IMR-90 (cell line): ENCODE results near the gene CSNK2B. TPM values are rescaled to one million over a fixed set of nuclear protein-coding genes. Genes with fewer than 3 reads are reported as not detected.

Experiments used
- ATAC-seq: fragments of 200-7000 bp; cut with Tn5 transposase; 2 replicates; pipeline ENCODE4 v1.9.1; 2020; ENCODE audit warnings: low read depth, mild to moderate bottlenecking, moderate library complexity
- BruUV-seq: library from RNA; stranded (reverse); fragments of 400-500 nt; replicated peaks from 2 replicates; lab custom pipeline; 2021; lab: Mats Ljungman, UMichigan
- CTCF ChIA-PET: fragments of 300-600 bp; formaldehyde crosslinking; extraction: SDS; loops from one replicate; lab custom pipeline; 2021; ENCODE audit warnings: antibody characterized with exemption; lab: Yijun Ruan, JAX
- POLR2A ChIA-PET: fragments of 300-600 bp; sonication (Branson Sonifier 250); formaldehyde crosslinking; loops from one replicate; lab custom pipeline; 2022; ENCODE audit warnings: antibody characterized with exemption; ENCODE audit not compliant: unreplicated experiment; lab: Charles Lee
- DNase-seq: peaks from one replicate; pipeline ENCODE4 v3.0.0; 2013
- H2AFZ ChIP-seq: replicated peaks from 2 replicates; pipeline ENCODE3; 2013; ENCODE audit warnings: low read length, mild to moderate bottlenecking; ENCODE audit not compliant: poor library complexity
- H2AK5ac ChIP-seq: 2 replicates; pipeline ENCODE4 v1.6.1; 2013; ENCODE audit warnings: low read depth, low read length, inconsistent platforms
- H2AK9ac ChIP-seq: replicated peaks from 2 replicates; pipeline ENCODE3; 2013; ENCODE audit warnings: mild to moderate bottlenecking, low read depth, low read length, moderate library complexity; ENCODE audit not compliant: poor library complexity
- H2BK120ac ChIP-seq: 2 replicates; pipeline ENCODE4 v1.6.1; 2013; ENCODE audit warnings: low read depth, low read length, inconsistent platforms
- H2BK15ac ChIP-seq: 3 replicates; pipeline ENCODE4 v1.6.1; 2013; ENCODE audit warnings: low read depth, low read length, inconsistent platforms
- H2BK20ac ChIP-seq: 2 replicates; pipeline ENCODE4 v1.6.1; 2013; ENCODE audit warnings: low read depth, mild to moderate bottlenecking, inconsistent platforms, low read length, moderate library complexity
- H2BK5ac ChIP-seq: 2 replicates; pipeline ENCODE4 v1.6.1; 2013; ENCODE audit warnings: mild to moderate bottlenecking, low read depth, low read length, inconsistent platforms; ENCODE audit not compliant: poor library complexity, severe bottlenecking
- H3K14ac ChIP-seq: replicated peaks from 2 replicates; pipeline ENCODE4 v1.6.1; 2013; ENCODE audit warnings: low read depth, low read length, inconsistent platforms
- H3K18ac ChIP-seq: 2 replicates; pipeline ENCODE4 v1.6.1; 2013; ENCODE audit warnings: low read depth, low read length, control low read depth
- H3K23ac ChIP-seq: 2 replicates; pipeline ENCODE4 v1.6.1; 2013; ENCODE audit warnings: low read depth, low read length, inconsistent platforms
- H3K27ac ChIP-seq: 2 replicates; pipeline ENCODE4 v1.5.1; 2013; ENCODE audit warnings: mild to moderate bottlenecking, control low read depth, low read length; ENCODE audit not compliant: insufficient read depth
- H3K27me3 ChIP-seq: 2 replicates; pipeline ENCODE4 v1.6.1; 2013; ENCODE audit warnings: low read length; ENCODE audit not compliant: control insufficient read depth, insufficient read depth
- H3K36me3 ChIP-seq: 2 replicates; pipeline ENCODE4 v1.6.1; 2013; ENCODE audit warnings: low read length, mixed read lengths; ENCODE audit not compliant: control insufficient read depth, insufficient read depth
- H3K4ac ChIP-seq: 2 replicates; pipeline ENCODE4 v1.6.1; 2013; ENCODE audit warnings: low read depth, low read length, inconsistent platforms
- H3K4me1 ChIP-seq: 2 replicates; pipeline ENCODE4 v1.6.1; 2013; ENCODE audit warnings: low read length, mixed read lengths; ENCODE audit not compliant: control insufficient read depth, insufficient read depth
- H3K4me2 ChIP-seq: 2 replicates; pipeline ENCODE4 v1.6.1; 2013; ENCODE audit warnings: low read depth, mild to moderate bottlenecking, control low read depth, low read length, moderate library complexity
- H3K4me3 ChIP-seq: 2 replicates; pipeline ENCODE4 v1.5.1; 2013; ENCODE audit warnings: low read depth, mild to moderate bottlenecking, control low read depth, low read length, moderate library complexity; ENCODE audit not compliant: insufficient read depth
- H3K56ac ChIP-seq: 2 replicates; pipeline ENCODE4 v1.6.1; 2013; ENCODE audit warnings: low read length, inconsistent platforms; ENCODE audit not compliant: insufficient read depth; ENCODE audit errors: extremely low read depth
- H3K79me1 ChIP-seq, 2 experiments: 2 replicates each; pipeline ENCODE4 v1.6.1; 2013; ENCODE audit warnings: low read length in 2 of 2, inconsistent platforms in 1 of 2, low read depth in 1 of 2
- H3K9ac ChIP-seq: 2 replicates; pipeline ENCODE4 v1.6.1; 2013; ENCODE audit warnings: low read depth, low read length, control low read depth
- H3K9me1 ChIP-seq: 2 replicates; pipeline ENCODE4 v1.6.1; 2013; ENCODE audit warnings: low read length, inconsistent platforms; ENCODE audit not compliant: insufficient read depth
- H3K9me3 ChIP-seq: 2 replicates; pipeline ENCODE4 v1.6.1; 2013; ENCODE audit warnings: low read length; ENCODE audit not compliant: control insufficient read depth, insufficient read depth
- H4K20me1 ChIP-seq: 2 replicates; pipeline ENCODE4 v1.6.1; 2013; ENCODE audit warnings: low read length, inconsistent platforms; ENCODE audit not compliant: insufficient read depth
- H4K5ac ChIP-seq: 2 replicates; pipeline ENCODE4 v1.6.1; 2013; ENCODE audit warnings: mild to moderate bottlenecking, low read depth, low read length, control low read depth
- H4K8ac ChIP-seq, 2 experiments: 2 replicates each; pipeline ENCODE4 v1.6.1; 2013; ENCODE audit warnings: low read depth in 2 of 2, low read length in 2 of 2, control low read depth in 1 of 2, inconsistent platforms in 1 of 2
- H4K91ac ChIP-seq: 2 replicates; pipeline ENCODE4 v1.6.1; 2013; ENCODE audit warnings: low read depth, low read length, inconsistent platforms; ENCODE audit not compliant: insufficient read depth
- BHLHE40 ChIP-seq: fragments of 150-350 bp; IDR thresholded peaks from 2 replicates; pipeline ENCODE4 v1.6.1; 2016; ENCODE audit warnings: mild to moderate bottlenecking, low read depth, low read length
- CEBPB ChIP-seq: IDR thresholded peaks from 2 replicates; pipeline ENCODE4 v1.6.1; 2012; ENCODE audit warnings: low read depth, low read length, improper control_type of control experiment
- CHD1 ChIP-seq: IDR thresholded peaks from 2 replicates; pipeline ENCODE4 v1.6.1; 2012; ENCODE audit warnings: low read depth, low read length, improper control_type of control experiment
- ELK1 ChIP-seq: fragments of 150-350 bp; IDR thresholded peaks from 2 replicates; pipeline ENCODE4 v1.6.1; 2016; ENCODE audit warnings: low read depth, mild to moderate bottlenecking, low read length, moderate library complexity, borderline replicate concordance
- FOS ChIP-seq: fragments of 150-350 bp; IDR thresholded peaks from 2 replicates; pipeline ENCODE4 v1.6.1; 2016; ENCODE audit warnings: low read depth, low read length
- MAZ ChIP-seq: IDR thresholded peaks from 2 replicates; pipeline ENCODE4 v1.6.1; 2012; ENCODE audit warnings: low read depth, mild to moderate bottlenecking, low read length, improper control_type of control experiment, moderate library complexity, borderline replicate concordance
- MXI1 ChIP-seq: IDR thresholded peaks from 2 replicates; pipeline ENCODE4 v1.6.1; 2012; ENCODE audit warnings: low read depth, mild to moderate bottlenecking, low read length, moderate library complexity, borderline replicate concordance
- NFE2L2 ChIP-seq: fragments of 150-350 bp; IDR thresholded peaks from 2 replicates; pipeline ENCODE4 v1.6.1; 2016; ENCODE audit warnings: low read depth, mild to moderate bottlenecking, low read length
- POLR2A ChIP-seq: IDR thresholded peaks from 2 replicates; pipeline ENCODE4 v1.6.1; 2012; ENCODE audit warnings: mild to moderate bottlenecking, low read depth, low read length
- RAD21 ChIP-seq: IDR thresholded peaks from 2 replicates; pipeline ENCODE4 v1.6.1; 2012; ENCODE audit warnings: low read length, improper control_type of control experiment
- RCOR1 ChIP-seq: IDR thresholded peaks from 2 replicates; pipeline ENCODE4 v1.6.1; 2012; ENCODE audit warnings: mild to moderate bottlenecking, low read length, improper control_type of control experiment; ENCODE audit not compliant: insufficient replicate concordance
- RFX5 ChIP-seq: IDR thresholded peaks from 2 replicates; pipeline ENCODE4 v1.8.0; 2012; ENCODE audit warnings: low read depth, mild to moderate bottlenecking, low read length, moderate library complexity
- SMC3 ChIP-seq: fragments of 150-350 bp; IDR thresholded peaks from 2 replicates; pipeline ENCODE4 v1.6.1; 2016; ENCODE audit warnings: low read depth, mild to moderate bottlenecking, antibody characterized with exemption, low read length, moderate library complexity
- WGBS, 2 experiments: methylation state at CpG; one replicate each; pipeline versions ENCODE4 v1.1.5 to v1.1.7; 2013; ENCODE audit warnings: missing lambda C conversion rate in 2 of 2; ENCODE audit not compliant: insufficient read length in 1 of 2; ENCODE audit errors: extremely low coverage in 2 of 2; 5-methylcytosine and 5-hydroxymethylcytosine counted together
- dilution Hi-C: fragments of 300-500 bp; cut with HindIII; formaldehyde crosslinking; loops from one replicate; pipeline ENCODE4 v1.14.3; 2018; ENCODE audit warnings: low sequenced_read_pairs; ENCODE audit not compliant: unreplicated experiment
- in situ Hi-C: fragments of 300-500 bp; cut with MboI; formaldehyde crosslinking; loops from 3 replicates; pipeline ENCODE4 v1.14.3; 2019; ENCODE audit warnings: low sequenced_read_pairs, inconsistent platforms, mixed read lengths
- intact Hi-C: fragments of 100-400 bp; cut with micrococcal nuclease; formaldehyde crosslinking; loops from 2 replicates; pipeline ENCODE4 v1.10.0; 2022
- polyA plus RNA-seq, 3 experiments: library from polyadenylated mRNA; depleted of rRNA; stranded (reverse); fragments of >200 nt; gene quantifications; 2 replicates each; pipeline ENCODE4 v1.2.3, GENCODE V29; 2012; ENCODE audit warnings: low replicate concordance in 1 of 3
- total RNA-seq: library from RNA; depleted of rRNA; stranded (reverse); fragments of >200 nt; gene quantifications from 2 replicates; pipeline ENCODE4 v1.2.3, GENCODE V29; 2012
- TF ChIP-seq, protein P1 (sequence below): conservative IDR thresholded peaks from 2 replicates; pipeline ENCODE4 v1.5.1; 2012; ENCODE audit warnings: mild to moderate bottlenecking, low read depth, low read length, improper control_type of control experiment

Gene CSNK2B
- total and polyA plus RNA-seq, 2 of the 4 experiments (the other 2 are of a cell fraction): 194 to 240 TPM

DNA sequence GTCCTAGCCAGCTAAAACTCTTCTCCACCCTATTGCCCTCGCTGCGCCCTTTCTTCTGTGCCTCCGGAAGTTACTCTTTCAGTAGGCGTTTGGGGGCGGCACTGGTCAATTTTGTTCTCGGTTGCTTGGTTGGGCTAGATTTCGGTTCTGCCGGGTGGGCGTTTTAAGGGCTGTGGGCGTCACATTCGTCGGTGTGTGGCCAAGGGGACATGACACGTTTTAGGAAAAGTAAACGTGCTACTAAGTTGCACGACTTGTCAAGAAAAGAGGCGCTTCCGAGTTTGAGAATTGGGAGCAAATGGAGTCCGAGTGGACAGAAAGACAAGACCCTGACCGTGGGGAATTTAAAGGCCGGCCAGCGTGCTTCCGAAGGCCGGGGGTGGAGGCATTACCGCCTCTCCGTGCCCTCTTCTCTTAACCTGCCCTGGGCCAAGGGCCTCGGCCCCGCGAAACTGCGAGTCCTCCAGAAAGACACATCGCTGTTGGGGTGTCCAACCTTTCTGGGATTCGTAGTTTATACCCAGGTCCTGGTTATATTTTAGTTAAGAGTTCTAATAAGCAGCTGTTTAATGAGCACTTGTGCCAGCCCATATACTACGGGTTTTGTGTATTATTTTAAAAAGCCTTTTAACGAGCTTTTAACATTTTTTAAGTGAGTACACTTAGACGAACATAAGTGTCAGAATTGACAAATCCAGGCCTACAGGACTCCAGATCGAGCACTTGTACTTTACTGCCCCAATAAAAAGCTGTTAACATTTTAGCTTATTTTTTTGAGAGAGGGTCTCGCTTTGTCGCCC, 12.8 kb upstream of the CSNK2B start:
- ChIA-PET CTCF (interaction anchor here (0.9 to 1.6 kb wide), 2 partner anchors 11 kb away, joined by 3 to 5 read pairs; partner anchors contain the start of gene GPANK1), POLR2A (interaction anchor here (0.6 to 2.5 kb wide), 3 partner anchors 10 to 106 kb away, joined by 3 to 10 read pairs (median 8); partner anchors contain the start of gene NFKBIL1)
- Histone ChIP-seq H3K14ac (peak overlapping the region; percentile 100), H2AFZ (peak overlapping the region; percentile 96), H4K5ac (peak overlapping the region; percentile 77), H3K4me3 (peak overlapping the region; percentile 59), H2AK9ac (peak overlapping the region; percentile 98), H2AK5ac (peak overlapping the region; percentile 96), H4K91ac (peak overlapping the region; percentile 95), H2BK20ac (no peak overlapping the region), H3K4me1 (0 out of 2 replicates have a peak, but pooled peaks cover 3% of the 10 kb centered on the region), H3K27me3 (no peaks in the 10 kb centered on the region), H3K56ac (peak overlapping the region; percentile 99), H3K27ac (peak overlapping the region; percentile 88), H3K4me2 (peak overlapping the region; percentile 67), H3K9me3 (no peaks in the 10 kb centered on the region), H2BK15ac (peak overlapping the region; percentile 83; the same call in 2 of the 3 replicates), H3K9me1 (peaks cover 17% of the 10 kb centered on the region), H2BK5ac (peak overlapping the region; percentile 93), H4K8ac (peak overlapping the region; percentile 56 to 96), H2BK120ac (peak overlapping the region; percentile 90), H3K9ac (peak overlapping the region; percentile 85), H4K20me1 (0 out of 2 replicates have a peak, but pooled peaks cover 4% of the 10 kb centered on the region), H3K18ac (peak overlapping the region; percentile 79), H3K79me1 (peaks cover 20 to 71% of the 10 kb centered on the region in 2 experiments; a peak in 3 of 4 replicates), H3K4ac (peak overlapping the region; percentile 99), H3K23ac (peak overlapping the region; percentile 100), H3K36me3 (peaks cover 20% of the 10 kb centered on the region)
- BruUV-seq: TSS peak; percentile 82
- dilution Hi-C loops (no loop called here), intact Hi-C loops (loop anchor here (1.0 kb wide), 1 partner anchor 33 kb away; the partner anchor contains the start of gene PRRC2A), in situ Hi-C loops (no loop called here)
- 8% methylated on average over 8 of the region's 37 CpGs; no CpG with 5 or more reads in 1 of the 2 experiments for WGBS, 2 experiments
- no peak for DNase-seq
- peak; percentile 75 for ATAC-seq
- TF ChIP-seq RAD21: no peak
- no peak for TF ChIP-seq NFE2L2
- no peak for TF ChIP-seq ELK1
- no peak for TF ChIP-seq RCOR1
- no peak for TF ChIP-seq FOS
- no peak; the same call in 1 of the 2 replicates for TF ChIP-seq POLR2A
- 0 out of 2 replicates have a peak, but pooled peaks have one; percentile 42 for TF ChIP-seq MXI1
- no peak for TF ChIP-seq CHD1
- no peak for TF ChIP-seq RFX5
- peak; percentile 22 for TF ChIP-seq BHLHE40
- TF ChIP-seq CEBPB: no peak
- no peak for TF ChIP-seq SMC3
- TF ChIP-seq, protein P1, sequence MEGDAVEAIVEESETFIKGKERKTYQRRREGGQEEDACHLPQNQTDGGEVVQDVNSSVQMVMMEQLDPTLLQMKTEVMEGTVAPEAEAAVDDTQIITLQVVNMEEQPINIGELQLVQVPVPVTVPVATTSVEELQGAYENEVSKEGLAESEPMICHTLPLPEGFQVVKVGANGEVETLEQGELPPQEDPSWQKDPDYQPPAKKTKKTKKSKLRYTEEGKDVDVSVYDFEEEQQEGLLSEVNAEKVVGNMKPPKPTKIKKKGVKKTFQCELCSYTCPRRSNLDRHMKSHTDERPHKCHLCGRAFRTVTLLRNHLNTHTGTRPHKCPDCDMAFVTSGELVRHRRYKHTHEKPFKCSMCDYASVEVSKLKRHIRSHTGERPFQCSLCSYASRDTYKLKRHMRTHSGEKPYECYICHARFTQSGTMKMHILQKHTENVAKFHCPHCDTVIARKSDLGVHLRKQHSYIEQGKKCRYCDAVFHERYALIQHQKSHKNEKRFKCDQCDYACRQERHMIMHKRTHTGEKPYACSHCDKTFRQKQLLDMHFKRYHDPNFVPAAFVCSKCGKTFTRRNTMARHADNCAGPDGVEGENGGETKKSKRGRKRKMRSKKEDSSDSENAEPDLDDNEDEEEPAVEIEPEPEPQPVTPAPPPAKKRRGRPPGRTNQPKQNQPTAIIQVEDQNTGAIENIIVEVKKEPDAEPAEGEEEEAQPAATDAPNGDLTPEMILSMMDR: no peak
- TF ChIP-seq MAZ: no peak
